Cardiac fibroblast (primary cell): ENCODE measurements around the gene SLC18A3.

Experiments used
- DNase-seq, 2 donors: peaks; one replicate each; pipeline versions ENCODE4 v3.0.0 to v3.0.0-alpha.2; 2010; ENCODE audit warnings: low read depth in 2 of 2
- H3K4me3 ChIP-seq, 2 donors: replicated peaks in 1 of 2; 1 replicate in 1 of 2; 2 replicates in 1 of 2; pipeline ENCODE4 v1.5.1; 2011; ENCODE audit warnings: low read depth in 2 of 2, low read length in 2 of 2, mild to moderate bottlenecking in 2 of 2, moderate library complexity in 1 of 2
- TF ChIP-seq, protein P1 (sequence below): IDR thresholded peaks from one replicate; pipeline ENCODE4 v1.5.1; 2011; ENCODE audit warnings: low read depth, mild to moderate bottlenecking, low read length, inconsistent platforms

The SLC18A3 gene

GRCh38 chr10:49605216-49605938, 4.7 kb upstream of the SLC18A3 start:
- no peak for DNase-seq

DNA sequence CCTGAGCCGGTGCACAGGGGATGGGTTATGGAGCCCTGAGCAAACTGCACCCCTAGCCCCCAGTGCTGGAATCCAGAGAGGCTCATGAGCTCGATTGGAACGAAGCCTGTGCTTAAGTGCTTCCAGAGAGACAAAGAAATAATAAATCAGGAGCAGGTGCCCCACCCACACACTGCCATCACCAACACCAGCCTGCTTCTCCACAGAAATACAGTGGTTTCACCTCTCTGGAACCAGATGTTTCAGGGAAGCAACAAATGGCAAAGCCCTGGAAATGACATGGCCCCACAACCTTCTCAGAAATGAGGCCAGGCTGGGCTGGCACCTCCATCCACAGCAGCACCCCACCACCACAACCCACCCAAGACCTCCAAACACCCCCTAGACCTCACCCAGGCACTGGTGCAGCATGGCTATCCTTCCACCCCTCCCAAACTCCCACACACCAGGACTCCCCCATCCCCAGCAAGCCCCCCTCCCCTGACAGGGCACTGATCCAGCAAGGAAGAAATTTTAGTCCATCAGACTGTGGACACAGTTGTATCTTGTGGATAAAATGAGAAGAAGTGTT, 4.1 kb upstream of the SLC18A3 start:
- DNase-seq = no peak
- TF ChIP-seq, protein P1, sequence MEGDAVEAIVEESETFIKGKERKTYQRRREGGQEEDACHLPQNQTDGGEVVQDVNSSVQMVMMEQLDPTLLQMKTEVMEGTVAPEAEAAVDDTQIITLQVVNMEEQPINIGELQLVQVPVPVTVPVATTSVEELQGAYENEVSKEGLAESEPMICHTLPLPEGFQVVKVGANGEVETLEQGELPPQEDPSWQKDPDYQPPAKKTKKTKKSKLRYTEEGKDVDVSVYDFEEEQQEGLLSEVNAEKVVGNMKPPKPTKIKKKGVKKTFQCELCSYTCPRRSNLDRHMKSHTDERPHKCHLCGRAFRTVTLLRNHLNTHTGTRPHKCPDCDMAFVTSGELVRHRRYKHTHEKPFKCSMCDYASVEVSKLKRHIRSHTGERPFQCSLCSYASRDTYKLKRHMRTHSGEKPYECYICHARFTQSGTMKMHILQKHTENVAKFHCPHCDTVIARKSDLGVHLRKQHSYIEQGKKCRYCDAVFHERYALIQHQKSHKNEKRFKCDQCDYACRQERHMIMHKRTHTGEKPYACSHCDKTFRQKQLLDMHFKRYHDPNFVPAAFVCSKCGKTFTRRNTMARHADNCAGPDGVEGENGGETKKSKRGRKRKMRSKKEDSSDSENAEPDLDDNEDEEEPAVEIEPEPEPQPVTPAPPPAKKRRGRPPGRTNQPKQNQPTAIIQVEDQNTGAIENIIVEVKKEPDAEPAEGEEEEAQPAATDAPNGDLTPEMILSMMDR = no peak
- no peak overlapping the region for H3K4me3 ChIP-seq

More at GRCh38 chr10:49605216-49605938, 4.7 kb upstream of the SLC18A3 start:
- no peak overlapping the region for H3K4me3 ChIP-seq
- TF ChIP-seq, protein P1 = no peak

- DNase-seq = peak; percentile 76 to 90
- TF ChIP-seq, protein P1 = no peak
- H3K4me3 ChIP-seq = no peak overlapping the region
Observed at GRCh38 chr10:49606981-49607535, 3.1 kb upstream of the SLC18A3 start.

- DNase-seq = no peak
- no peak overlapping the region for H3K4me3 ChIP-seq
- TF ChIP-seq, protein P1 = no peak
Observed at GRCh38 chr10:49608166-49609005, 1.7 kb upstream of the SLC18A3 start.

- H3K4me3 ChIP-seq = no peak overlapping the region
- TF ChIP-seq, protein P1 = no peak
- no peak for DNase-seq
Observed at GRCh38 chr10:49609006-49609282, 1.2 kb upstream of the SLC18A3 start.

DNA sequence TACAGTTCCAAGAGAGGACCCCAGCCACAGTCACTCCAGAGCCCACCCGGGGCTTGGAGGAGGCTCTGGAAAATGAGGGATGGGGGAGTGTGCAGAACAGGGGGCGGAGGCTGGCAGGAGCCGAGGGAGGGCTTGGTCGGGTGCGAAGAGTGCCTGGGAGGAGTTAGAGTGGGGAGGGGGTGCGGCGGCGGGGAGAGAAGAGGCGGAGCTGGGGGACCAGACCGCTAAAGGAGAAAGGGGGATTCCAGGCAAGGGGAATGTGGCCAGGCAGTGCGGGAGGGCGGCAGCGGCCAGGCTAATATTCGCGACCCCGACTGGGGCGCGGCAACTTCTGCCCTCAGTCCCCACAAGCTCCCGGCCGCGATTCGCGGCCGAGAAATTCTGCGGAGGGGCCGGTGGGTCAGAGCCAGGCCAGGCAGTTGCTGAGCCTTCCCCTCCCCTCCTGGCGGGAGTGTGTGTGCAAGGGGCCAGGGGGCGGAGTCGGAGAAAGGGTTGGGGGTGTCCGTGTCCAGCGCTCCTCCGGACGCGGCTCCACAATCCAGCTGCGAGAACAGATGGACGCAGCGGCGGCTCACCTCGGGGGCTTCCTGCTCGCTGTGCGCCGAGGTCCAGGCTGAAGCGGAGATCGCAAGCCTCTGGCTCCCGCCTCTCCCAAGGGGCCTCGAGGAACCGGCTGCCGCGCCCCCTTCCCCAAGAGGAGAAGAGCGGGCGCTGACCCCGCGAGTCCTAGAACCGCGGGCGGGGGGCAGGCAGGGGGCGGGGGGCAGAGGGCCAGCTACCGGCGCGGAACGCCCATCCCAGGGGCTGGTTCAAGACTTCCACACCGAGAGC, 612 bp upstream of the SLC18A3 start:
- no peak for DNase-seq
- no peak overlapping the region for H3K4me3 ChIP-seq
- TF ChIP-seq, protein P1 = no peak
